Fibroblast of lung (primary cell): ENCODE results near the gene KRT71. TPM values are rescaled to one million over a fixed set of nuclear protein-coding genes. Genes with fewer than 3 reads are reported as not detected.

Source experiments
- DNase-seq, 2 donors: peaks; one replicate each; pipeline versions ENCODE4 v3.0.0 to v3.0.0-alpha.2; 2010; ENCODE audit warnings: low read depth in 2 of 2
- H2AFZ ChIP-seq: 2 replicates; pipeline ENCODE4 v1.5.1; 2012; ENCODE audit warnings: low read length, control low read depth, inconsistent platforms
- H3K27ac ChIP-seq: 2 replicates; pipeline ENCODE4 v1.5.1; 2011; ENCODE audit warnings: low read length, control low read depth; ENCODE audit not compliant: insufficient read depth
- H3K27me3 ChIP-seq: 2 replicates; pipeline ENCODE4 v1.5.1; 2011; ENCODE audit warnings: mild to moderate bottlenecking, low read length; ENCODE audit not compliant: control insufficient read depth, insufficient read depth
- H3K36me3 ChIP-seq: 2 replicates; pipeline ENCODE4 v1.5.1; 2011; ENCODE audit warnings: low read length; ENCODE audit not compliant: control insufficient read depth, insufficient read depth
- H3K4me1 ChIP-seq: 2 replicates; pipeline ENCODE4 v1.5.1; 2011; ENCODE audit warnings: low read length; ENCODE audit not compliant: control insufficient read depth, insufficient read depth; ENCODE audit errors: extremely low read depth
- H3K4me2 ChIP-seq: 2 replicates; pipeline ENCODE4 v1.5.1; 2011; ENCODE audit warnings: low read length, control low read depth; ENCODE audit not compliant: insufficient read depth; ENCODE audit errors: extremely low read depth
- H3K4me3 ChIP-seq, 4 experiments: fragments of 200-600 bp in 1 of 4; sonication (generic) in 1 of 4; replicated peaks in 1 of 4; 2 replicates each; pipeline ENCODE4 v1.5.1; 2011 to 2016; ENCODE audit warnings: low read length in 4 of 4, low read depth in 3 of 4, mild to moderate bottlenecking in 3 of 4, control low read depth in 2 of 4, inconsistent platforms in 1 of 4, mixed read lengths in 1 of 4; ENCODE audit not compliant: insufficient read depth in 1 of 4; ENCODE audit errors: control extremely low read depth in 1 of 4
- H3K79me2 ChIP-seq: 2 replicates; pipeline ENCODE4 v1.5.1; 2012; ENCODE audit warnings: mild to moderate bottlenecking, low read length, inconsistent platforms; ENCODE audit not compliant: control insufficient read depth, insufficient read depth
- H3K9ac ChIP-seq: 2 replicates; pipeline ENCODE4 v1.5.1; 2011; ENCODE audit warnings: mild to moderate bottlenecking, low read length, control low read depth; ENCODE audit not compliant: insufficient read depth
- H3K9me3 ChIP-seq: 2 replicates; pipeline ENCODE4 v1.5.1; 2012; ENCODE audit warnings: low read depth, low read length; ENCODE audit not compliant: control insufficient read depth, insufficient read depth
- H4K20me1 ChIP-seq: 2 replicates; pipeline ENCODE4 v1.5.1; 2011; ENCODE audit warnings: low read length; ENCODE audit not compliant: control insufficient read depth, insufficient read depth; ENCODE audit errors: extremely low read depth
- CTCF ChIP-seq, 2 donors: IDR thresholded peaks in 1 of 2; conservative IDR thresholded peaks in 1 of 2; 1 replicate in 1 of 2; 2 replicates in 1 of 2; pipeline ENCODE4 v1.5.1; 2011 to 2012; ENCODE audit warnings: low read length in 2 of 2, control low read depth in 1 of 2, inconsistent platforms in 1 of 2, low read depth in 1 of 2, mild to moderate bottlenecking in 1 of 2
- EZH2 ChIP-seq: IDR thresholded peaks from 2 replicates; pipeline ENCODE4 v1.5.1; 2012; ENCODE audit warnings: low read length, control low read depth, mild to moderate bottlenecking; ENCODE audit errors: missing control alignments
- polyA plus RNA-seq, 2 donors: library from polyadenylated mRNA; depleted of rRNA in 1 of 2; stranded (reverse) in 1 of 2; unstranded in 1 of 2; fragments of >200 nt; gene quantifications; 2 replicates each; pipeline ENCODE4 v1.2.1, GENCODE V29; 2011 to 2012; ENCODE audit warnings: missing spikeins in 1 of 2
- total RNA-seq: library from RNA; depleted of rRNA; stranded (reverse); fragments of >200 nt; gene quantifications from 2 replicates; pipeline ENCODE4 v1.2.1, GENCODE V29; 2014

KRT71 gene
- total and polyA plus RNA-seq, 2 donors (not counting 1 experiment from before 2014, with no cell fraction given): not detected

GRCh38 chr12:52521175-52521567, 31.8 kb downstream of the KRT71 start:
- Histone ChIP-seq H3K4me3 (no peak overlapping the region), H3K27me3 (no peaks in the 10 kb centered on the region), H3K9me3 (no peaks in the 10 kb centered on the region), H3K27ac (no peak overlapping the region), H4K20me1 (no peaks in the 10 kb centered on the region), H3K9ac (no peak overlapping the region), H3K4me2 (no peak overlapping the region), H2AFZ (no peak overlapping the region), H3K4me1 (no peaks in the 10 kb centered on the region), H3K79me2 (no peaks in the 10 kb centered on the region), H3K36me3 (no peaks in the 10 kb centered on the region)
- no peak for TF ChIP-seq EZH2
- no peak for TF ChIP-seq CTCF (conservative IDR thresholded peaks at IDR 0.05 in 1 of 2, IDR thresholded peaks at IDR 0.05 in 1 of 2; ENCODE audit: low read depth in 1 of 2, low read length in 2 of 2)
- peak in 1 of 2 donors; percentile 74 for DNase-seq

- TF ChIP-seq EZH2: no peak
- TF ChIP-seq CTCF (conservative IDR thresholded peaks at IDR 0.05 in 1 of 2, IDR thresholded peaks at IDR 0.05 in 1 of 2; ENCODE audit: low read depth in 1 of 2, low read length in 2 of 2): no peak
- Histone ChIP-seq H4K20me1 (no peaks in the 10 kb centered on the region), H3K79me2 (no peaks in the 10 kb centered on the region), H3K36me3 (no peaks in the 10 kb centered on the region), H3K27ac (no peak within 1 kb of the TSS), H3K4me1 (no peaks in the 10 kb centered on the region), H2AFZ (no peak within 1 kb of the TSS), H3K9ac (no peak within 1 kb of the TSS), H3K4me3 (no peak within 1 kb of the TSS), H3K4me2 (no peak within 1 kb of the TSS), H3K9me3 (no peaks in the 10 kb centered on the region), H3K27me3 (no peaks in the 10 kb centered on the region)
- DNase-seq: no peak
Observed at GRCh38 chr12:52519826-52520662, 32.9 kb downstream of the KRT71 start, which contains the start of gene KRT5. Gene KRT5 (minus strand): TSS chr12:52520394. CDS start chr12:52520296, 98 bp downstream.

- Histone ChIP-seq H3K4me2 (no peak overlapping the region), H4K20me1 (no peaks in the 10 kb centered on the region), H3K79me2 (no peaks in the 10 kb centered on the region), H2AFZ (no peak overlapping the region), H3K9ac (no peak overlapping the region), H3K4me3 (no peak overlapping the region), H3K27ac (no peak overlapping the region), H3K36me3 (no peaks in the 10 kb centered on the region), H3K4me1 (no peaks in the 10 kb centered on the region), H3K27me3 (no peaks in the 10 kb centered on the region), H3K9me3 (no peaks in the 10 kb centered on the region)
- no peak for DNase-seq
- TF ChIP-seq EZH2: no peak
- TF ChIP-seq CTCF (conservative IDR thresholded peaks at IDR 0.05 in 1 of 2, IDR thresholded peaks at IDR 0.05 in 1 of 2; ENCODE audit: low read depth in 1 of 2, low read length in 2 of 2): no peak
Observed at GRCh38 chr12:52519387-52519703, 33.6 kb downstream of the KRT71 start.
